ENCODE data around the gene CDC27. TPM values are rescaled to one million over a fixed set of nuclear protein-coding genes. Genes with fewer than 3 reads are reported as not detected.
"Not testable (repeated sequence)": the region's sequence is repeated elsewhere in the genome, so short reads cannot be mapped to it uniquely, and the experiment has no call there.

The CDC27 gene
- total RNA-seq, 1 experiment from 2014 or later = 115 TPM

- in situ Hi-C loops (cut with HindIII; ENCODE audit: low pct_unique_long_range_greater_than_20kb, low sequenced_read_pairs) = no loop called here
- DNase-seq (ENCODE audit: low read depth) = no peak
These were observed 32.1 kb upstream of the CDC27 start for GRCh38 chr17:47221154-47221553.

DNA sequence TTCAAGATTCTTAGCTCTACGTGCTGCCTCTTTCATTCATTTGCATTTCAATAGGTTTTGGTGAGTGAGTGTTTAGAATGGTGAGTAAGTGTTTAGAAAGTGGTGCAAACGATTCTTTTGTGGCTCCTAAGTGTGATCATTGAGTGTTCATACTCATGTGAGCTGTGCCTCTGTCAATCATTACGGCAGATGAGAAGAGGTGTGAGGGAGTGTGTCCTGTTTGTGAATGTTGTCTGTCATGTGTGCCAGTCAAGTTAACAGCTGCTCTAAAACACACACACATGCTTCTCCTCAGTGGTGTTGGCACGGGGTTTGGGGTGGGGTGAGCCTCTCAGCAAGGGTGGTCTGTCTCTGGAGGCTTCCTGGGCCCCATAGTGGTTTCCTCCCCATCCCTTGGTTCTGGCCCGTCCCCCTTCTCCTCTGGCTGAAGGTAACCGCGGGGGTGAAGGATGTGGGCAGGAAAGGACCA lies 31.5 kb upstream of the CDC27 start:
- in situ Hi-C loops (cut with HindIII; ENCODE audit: low pct_unique_long_range_greater_than_20kb, low sequenced_read_pairs) = no loop called here
- DNase-seq (ENCODE audit: low read depth) = peak; percentile 31

DNA sequence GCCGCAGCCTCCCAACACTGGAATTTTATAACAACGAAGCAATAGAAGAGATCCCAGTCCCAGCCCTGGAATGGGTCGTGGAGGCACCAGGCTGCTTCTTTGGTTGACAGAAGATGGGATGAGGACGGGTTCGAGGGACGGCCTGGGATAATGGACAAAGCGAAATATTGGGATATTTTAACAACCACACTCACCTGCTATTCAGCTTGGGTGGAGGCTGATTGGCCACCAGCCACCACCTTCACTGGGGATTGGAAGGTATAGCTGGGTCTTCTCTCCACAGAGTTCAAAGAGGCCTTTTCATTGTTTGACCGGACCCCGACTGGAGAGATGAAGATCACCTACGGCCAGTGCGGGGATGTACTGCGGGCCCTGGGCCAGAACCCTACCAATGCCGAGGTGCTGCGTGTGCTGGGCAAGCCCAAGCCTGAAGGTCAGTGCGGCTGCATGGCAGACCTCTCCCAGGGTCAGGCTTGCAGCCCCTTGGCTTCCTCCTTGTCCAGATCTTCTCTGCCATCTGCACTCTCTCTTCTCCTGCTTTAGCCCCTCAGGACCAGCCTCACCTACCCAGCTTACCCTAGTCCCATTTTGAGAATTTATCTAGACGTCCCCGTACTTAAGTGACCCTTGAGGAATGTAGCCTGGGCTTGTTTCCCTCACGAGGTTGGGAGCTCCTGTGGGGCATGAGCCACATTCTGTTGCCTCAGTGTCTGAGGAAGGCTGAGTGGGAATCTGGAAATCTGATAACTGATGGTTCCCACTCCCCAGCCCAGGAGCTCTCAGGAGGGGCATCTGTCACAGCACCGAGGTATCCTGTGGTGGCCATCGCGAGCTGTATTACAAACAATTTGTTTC lies 30.8 kb upstream of the CDC27 start:
- no peak for DNase-seq (ENCODE audit: low read depth)
- in situ Hi-C loops (cut with HindIII; ENCODE audit: low pct_unique_long_range_greater_than_20kb, low sequenced_read_pairs) = no loop called here

- in situ Hi-C loops (cut with HindIII; ENCODE audit: low pct_unique_long_range_greater_than_20kb, low sequenced_read_pairs) = no loop called here
- DNase-seq (ENCODE audit: low read depth) = no peak
These were observed 29.9 kb upstream of the CDC27 start for GRCh38 chr17:47218896-47219430.

DNA sequence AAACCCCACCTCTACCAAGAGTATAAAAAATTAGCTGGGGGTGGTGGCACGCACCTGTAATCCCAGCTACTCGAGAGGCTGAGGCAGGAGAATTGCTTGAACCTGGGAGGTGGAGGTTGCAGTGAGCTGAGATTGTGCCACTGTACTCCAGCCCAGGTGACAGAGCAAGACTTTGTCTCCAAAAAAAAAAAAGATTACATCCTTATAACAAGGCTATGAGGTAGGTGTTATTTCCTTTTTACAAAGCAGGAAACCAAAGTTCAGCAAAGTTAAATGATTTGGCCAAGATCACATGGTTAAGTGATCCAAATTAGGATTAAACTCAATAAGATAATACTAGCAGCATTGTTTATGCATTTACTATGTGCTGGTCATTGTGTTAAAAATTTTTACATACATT lies 28.2 kb upstream of the CDC27 start:
- not testable (repeated sequence) for DNase-seq (ENCODE audit: low read depth)

DNA sequence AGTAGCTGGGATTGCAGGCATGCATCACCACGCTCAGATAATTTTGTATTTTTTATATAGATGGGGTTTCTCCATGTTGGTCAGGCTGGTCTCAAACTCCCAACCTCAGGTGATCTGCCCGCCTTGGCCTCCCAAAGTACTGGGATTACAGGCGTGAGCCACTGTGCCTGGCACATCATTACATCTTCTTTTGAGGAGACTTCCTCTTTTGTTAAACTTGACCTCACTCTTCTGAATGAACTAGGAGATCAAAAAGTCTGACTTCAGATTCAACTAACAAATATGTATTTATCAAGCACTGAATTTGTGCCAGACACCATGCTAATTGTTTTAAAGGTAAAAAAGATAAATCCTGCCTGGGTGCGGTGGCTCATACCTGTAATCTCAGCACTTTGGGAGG lies 27.7 kb upstream of the CDC27 start:
- DNase-seq (ENCODE audit: low read depth); in situ Hi-C loops (cut with HindIII; ENCODE audit: low pct_unique_long_range_greater_than_20kb, low sequenced_read_pairs): not testable (repeated sequence)

More for the DNA sequence above, 28.2 kb upstream of the CDC27 start:
- in situ Hi-C loops (cut with HindIII; ENCODE audit: low pct_unique_long_range_greater_than_20kb, low sequenced_read_pairs) = not testable (repeated sequence)

DNA sequence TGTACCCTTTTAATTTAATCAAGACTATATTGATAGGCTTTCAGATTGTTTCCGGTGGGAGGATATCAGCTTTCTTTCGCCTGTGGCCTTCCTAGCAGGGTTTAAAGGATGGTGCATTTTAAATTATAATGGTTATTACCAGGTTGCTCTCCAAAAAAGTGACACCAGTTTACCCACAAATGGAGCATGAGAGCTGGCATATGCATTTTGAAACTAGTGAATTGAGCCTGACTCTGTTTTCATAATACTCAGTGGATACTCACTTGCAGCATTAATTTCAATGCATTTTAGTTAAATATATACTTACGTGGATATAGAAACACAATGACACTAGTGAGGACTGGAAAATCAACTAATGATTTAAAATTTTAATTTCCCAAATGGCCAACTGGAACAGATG lies 25.8 kb upstream of the CDC27 start:
- no peak for DNase-seq (ENCODE audit: low read depth)
- in situ Hi-C loops (cut with HindIII; ENCODE audit: low pct_unique_long_range_greater_than_20kb, low sequenced_read_pairs) = no loop called here

DNA sequence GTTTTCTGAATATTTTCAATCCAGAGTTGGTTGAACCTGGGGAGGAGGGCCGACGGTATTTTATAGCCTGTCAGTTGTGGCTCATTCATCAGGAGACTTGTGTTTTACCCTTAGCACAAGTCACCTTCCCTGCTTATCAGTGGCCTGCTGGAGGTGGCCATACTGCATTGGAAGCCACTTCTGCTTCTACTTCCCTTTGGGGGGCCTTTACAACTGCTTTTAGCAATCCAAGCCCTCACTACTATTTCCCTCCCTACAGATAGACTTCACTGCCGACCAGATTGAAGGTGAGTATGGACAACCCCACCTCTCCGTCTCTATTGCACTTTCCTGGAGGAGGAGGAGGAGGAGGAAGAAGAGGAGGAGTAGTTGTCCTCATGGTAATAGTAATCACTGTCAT lies 24.4 kb upstream of the CDC27 start:
- no peak for DNase-seq (ENCODE audit: low read depth)
- in situ Hi-C loops (cut with HindIII; ENCODE audit: low pct_unique_long_range_greater_than_20kb, low sequenced_read_pairs) = no loop called here

- in situ Hi-C loops (cut with HindIII; ENCODE audit: low pct_unique_long_range_greater_than_20kb, low sequenced_read_pairs) = no loop called here
- DNase-seq (ENCODE audit: low read depth) = no peak
These were observed 23.4 kb upstream of the CDC27 start for GRCh38 chr17:47212458-47212857.

DNA sequence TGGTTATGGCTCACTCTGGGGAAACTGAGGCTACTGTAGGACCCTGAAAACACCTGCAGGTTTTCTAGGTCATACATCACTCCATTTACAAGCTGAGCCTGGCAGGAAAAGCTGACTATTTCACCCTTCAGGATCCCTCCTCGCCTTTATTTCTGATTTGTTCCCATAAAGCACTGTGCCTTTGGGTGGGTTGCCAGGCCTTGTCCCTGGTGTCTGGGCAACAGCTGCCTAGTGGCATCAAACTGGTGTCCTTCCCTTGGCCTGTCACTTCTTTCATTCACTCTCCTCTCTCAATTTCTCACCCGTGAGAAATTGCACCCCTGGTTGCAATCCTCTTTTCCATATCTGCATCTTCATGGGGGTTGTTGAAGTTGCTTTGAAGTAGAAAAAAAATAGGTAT lies 21.7 kb upstream of the CDC27 start:
- no peak for DNase-seq (ENCODE audit: low read depth)
- in situ Hi-C loops (cut with HindIII; ENCODE audit: low pct_unique_long_range_greater_than_20kb, low sequenced_read_pairs) = no loop called here

DNA sequence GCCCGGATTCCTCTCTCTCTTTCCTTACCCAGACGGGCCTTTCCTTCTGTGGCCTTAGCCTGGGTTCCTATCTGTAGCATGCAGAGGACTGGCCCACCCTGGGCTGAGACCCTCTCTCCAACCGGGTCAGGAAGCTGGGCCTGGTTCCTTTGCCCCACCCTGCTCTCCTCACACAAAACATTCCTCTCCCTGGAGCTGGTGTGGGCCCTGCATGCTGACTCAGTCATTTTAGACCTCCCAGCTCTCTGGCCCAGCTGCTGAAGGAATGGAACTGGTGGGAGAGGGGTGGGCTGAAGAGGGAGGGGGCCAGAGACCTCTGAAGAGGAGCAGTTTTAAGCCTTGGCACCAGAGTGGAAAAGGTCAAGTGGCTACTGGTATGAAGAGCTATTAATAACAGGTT lies 21.0 kb upstream of the CDC27 start:
- no peak for DNase-seq (ENCODE audit: low read depth)
- in situ Hi-C loops (cut with HindIII; ENCODE audit: low pct_unique_long_range_greater_than_20kb, low sequenced_read_pairs) = no loop called here

DNA sequence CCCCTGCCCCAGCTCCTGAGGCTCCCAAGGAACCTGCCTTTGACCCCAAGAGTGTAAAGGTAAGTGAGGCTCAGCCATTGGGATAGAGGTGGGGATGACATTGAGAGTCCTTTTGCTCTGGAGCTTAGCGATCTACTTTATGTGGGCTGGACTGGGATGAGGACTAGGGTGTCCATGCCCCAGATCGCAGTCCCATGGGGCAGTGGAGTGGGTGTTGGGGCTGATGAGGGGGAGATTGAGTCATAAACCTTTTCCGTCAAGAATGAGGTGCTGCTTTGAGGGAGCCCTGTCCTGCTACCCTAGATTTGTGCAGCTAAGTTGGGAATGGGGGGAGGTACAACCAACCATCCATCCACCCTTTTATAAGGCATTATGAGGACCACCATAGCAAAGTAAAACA lies 20.4 kb upstream of the CDC27 start:
- in situ Hi-C loops (cut with HindIII; ENCODE audit: low pct_unique_long_range_greater_than_20kb, low sequenced_read_pairs) = no loop called here
- DNase-seq (ENCODE audit: low read depth) = no peak

DNA sequence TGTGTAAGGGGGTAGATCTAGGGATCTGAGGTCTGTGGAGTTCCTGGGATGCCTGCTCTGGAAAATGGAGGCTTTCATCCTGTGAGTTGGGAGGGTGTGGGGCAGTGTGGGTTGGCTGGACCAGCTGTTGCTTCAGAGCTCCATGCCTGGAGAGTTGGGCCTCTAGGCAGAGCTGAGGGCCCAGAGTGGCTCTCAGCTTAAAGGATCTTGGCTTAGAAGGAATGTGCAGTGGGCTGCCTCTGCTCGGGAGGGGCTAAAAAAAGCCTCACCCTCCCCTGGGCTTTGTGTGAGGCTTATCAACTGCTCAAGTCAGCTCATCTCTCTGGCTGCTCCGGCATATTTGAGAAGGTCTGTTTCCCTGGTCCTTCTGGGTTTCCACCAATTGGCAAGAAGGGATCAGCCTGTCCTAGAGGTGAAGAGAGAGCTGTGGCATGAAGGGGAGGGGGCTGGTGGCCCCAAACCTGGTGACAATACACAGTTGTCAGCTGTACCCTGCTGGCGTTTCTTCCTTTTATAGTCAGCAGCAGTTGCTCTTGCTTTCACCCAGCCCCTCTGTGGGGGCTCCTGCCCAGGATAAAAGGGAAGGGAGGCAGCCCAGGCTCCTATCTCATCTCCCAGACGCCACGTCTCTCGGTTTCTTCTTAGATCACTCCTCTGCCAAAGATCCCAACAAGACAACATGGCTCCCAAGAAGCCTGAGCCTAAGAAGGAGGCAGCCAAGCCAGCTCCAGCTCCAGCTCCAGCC lies 19.8 kb upstream of the CDC27 start, which contains the start of gene MYL4:
Gene MYL4 (plus strand): TSS at position 605 of the 745 bp plus-strand sequence. CDS start 75 bp downstream, at position 680.
- in situ Hi-C loops (cut with HindIII; ENCODE audit: low pct_unique_long_range_greater_than_20kb, low sequenced_read_pairs) = no loop called here
- no peak for DNase-seq (ENCODE audit: low read depth)

GRCh38 chr17:47207143-47208067 lies 18.3 kb upstream of the CDC27 start:
- in situ Hi-C loops (cut with HindIII; ENCODE audit: low pct_unique_long_range_greater_than_20kb, low sequenced_read_pairs) = no loop called here
- no peak for DNase-seq (ENCODE audit: low read depth)

- in situ Hi-C loops (cut with HindIII; ENCODE audit: low pct_unique_long_range_greater_than_20kb, low sequenced_read_pairs) = no loop called here
- peak; percentile 91 for DNase-seq (ENCODE audit: low read depth)
These were observed 16.4 kb upstream of the CDC27 start for GRCh38 chr17:47205419-47205963.

DNA sequence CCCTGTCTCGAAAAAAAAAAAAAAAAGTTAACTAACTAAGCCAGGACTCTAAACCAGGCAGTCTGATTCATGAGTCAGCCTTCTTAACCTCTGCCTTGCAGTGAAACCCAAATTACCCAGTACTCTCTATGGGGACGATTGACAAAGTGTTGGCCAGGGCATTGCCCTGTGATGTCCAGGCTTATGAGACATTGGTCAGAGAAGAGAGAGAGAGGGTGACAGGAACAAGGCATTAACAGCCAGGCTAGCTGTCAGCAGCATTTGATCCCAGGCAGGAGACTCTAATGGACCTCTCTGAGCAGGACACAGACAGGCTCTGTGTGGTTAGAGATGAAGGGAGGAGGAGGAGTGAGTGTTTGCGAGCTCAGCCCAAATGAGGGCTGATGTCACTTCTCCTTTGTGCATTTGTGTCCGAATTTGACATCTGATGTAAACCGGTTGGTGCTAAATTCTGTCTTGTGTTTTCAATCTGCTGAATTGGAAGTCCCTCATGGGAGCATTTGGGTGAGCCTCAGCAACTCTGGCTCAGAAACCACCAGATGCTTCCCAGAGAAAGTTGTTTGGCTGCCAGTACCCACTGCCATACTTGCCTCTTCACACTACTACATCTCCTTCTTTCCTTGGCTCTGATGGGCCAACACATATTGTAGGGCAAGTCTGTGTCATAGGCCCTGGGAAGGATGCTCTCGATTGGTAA lies 15.8 kb upstream of the CDC27 start:
- DNase-seq (ENCODE audit: low read depth) = peak; percentile 66
- in situ Hi-C loops (cut with HindIII; ENCODE audit: low pct_unique_long_range_greater_than_20kb, low sequenced_read_pairs) = no loop called here

DNA sequence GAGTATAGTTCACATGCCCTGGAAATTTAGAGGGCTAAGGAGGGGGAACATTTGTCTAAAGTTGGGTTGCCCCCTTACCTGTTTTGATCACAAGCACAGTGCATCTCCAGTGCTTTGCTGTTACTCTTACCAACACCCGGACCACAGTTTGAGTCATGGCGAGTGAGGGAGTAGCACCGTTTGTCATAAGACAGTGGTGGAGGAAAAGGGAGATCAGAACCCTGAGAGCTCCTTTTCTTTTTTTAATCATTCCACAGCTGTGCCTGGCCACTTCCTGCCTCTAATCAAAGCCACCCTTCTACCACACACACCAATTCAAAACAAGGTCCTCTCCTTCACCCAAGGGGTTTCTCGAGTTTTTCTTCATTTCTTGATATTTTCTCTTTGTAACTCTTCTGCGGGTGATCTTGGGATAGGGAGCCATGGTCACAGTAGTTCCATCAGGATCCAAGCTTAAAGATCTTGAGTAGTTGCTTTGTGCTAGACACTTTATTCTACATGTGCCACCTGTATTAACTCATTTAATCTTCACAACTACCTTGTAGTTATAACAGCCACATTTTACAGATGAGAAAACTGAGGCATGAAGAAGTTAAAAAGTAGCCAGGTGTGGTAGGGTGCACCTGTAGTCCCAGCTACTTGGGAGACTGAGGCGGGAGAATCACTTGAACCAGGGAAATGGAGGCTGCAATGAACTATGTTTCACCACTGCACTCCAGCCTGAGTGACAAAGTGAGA lies 15.1 kb upstream of the CDC27 start:
- in situ Hi-C loops (cut with HindIII; ENCODE audit: low pct_unique_long_range_greater_than_20kb, low sequenced_read_pairs) = no loop called here
- DNase-seq (ENCODE audit: low read depth) = no peak
